NCI-H526 (cell line): ENCODE data around the gene FOSB.
A peak's percentile ranks its signal among the peaks of the same experiment; 100 is the strongest.

Experiments used
- DNase-seq, 2 experiments: peaks; one replicate each; lab custom pipeline; 2025; lab: John Stamatoyannopoulos, UW

The FOSB gene

DNA sequence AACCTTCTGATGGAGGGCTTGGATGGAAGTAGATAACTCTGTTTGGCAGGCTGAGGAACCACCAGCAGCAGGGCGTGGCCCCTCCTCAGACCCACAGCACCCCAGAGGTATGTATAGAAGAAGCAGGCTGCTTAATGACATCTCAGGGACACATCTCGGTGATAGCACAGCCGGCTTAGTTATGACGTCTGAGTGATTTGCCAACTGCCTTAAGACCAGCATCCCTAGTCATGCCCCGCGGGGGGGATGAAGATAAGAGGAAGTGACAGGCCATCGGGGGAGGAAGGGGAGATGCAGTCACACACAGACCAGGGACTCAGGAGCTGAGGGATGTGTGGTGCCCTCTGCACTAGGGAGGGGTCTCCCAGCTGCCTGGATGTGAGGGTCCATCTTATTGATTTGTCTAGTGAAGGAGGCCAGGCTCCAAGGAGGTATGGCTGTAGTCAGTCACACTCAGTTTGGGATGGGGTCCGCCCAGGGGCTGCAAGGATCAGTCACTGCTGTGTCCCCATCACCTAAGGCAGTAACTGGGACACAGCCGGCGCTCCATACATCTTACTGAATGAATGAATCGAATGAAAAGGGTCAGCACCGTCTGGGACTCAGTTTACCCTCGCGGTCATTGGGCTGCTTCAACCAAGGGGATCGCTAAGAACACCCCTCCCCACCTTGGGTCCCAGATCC lies 24.9 kb upstream of the FOSB start:
- DNase-seq, result peak; percentile 11 to 23

DNA sequence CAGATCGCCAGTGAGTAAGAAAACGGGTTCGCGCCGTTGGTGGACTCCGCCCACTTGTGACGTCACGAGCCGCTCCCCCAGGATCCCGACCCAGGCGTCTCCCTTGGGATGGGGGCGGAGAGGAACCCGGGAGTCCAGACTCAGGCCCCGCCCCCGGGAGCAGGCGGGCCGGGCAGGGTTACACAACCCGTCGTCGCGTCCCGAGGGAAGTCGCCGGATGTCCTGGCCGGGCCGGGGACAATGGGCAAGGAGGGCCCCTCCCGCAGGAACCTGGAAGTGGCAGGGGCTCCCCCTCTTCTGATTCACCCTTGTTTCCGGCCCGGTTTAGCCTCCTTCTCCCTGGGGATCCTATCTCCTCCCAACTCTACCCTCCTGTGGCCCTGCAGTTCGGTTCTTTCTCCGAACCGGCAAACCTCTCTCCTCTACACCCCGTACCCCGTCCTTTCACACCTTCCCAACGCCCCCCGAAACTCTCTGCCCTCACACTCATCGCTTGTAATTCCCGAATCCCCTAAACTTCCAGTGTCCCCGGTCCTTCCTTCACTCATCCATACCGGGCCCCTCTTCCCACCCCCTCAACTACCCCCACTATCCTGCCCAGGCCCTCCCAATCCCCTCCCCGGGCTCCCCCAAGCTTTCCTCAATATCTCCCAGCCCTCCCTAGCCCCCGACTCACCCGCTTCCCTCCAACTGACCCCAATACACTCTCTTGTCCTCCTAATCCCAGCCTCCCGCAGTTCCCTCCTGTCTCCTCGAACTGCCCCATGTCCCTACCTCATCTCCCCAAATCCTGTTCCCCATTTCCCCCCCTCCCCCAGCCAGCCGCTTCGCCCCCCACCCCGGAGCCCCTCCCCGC lies 24.1 kb upstream of the FOSB start:
- DNase-seq, result peak; percentile 55 to 91

DNA sequence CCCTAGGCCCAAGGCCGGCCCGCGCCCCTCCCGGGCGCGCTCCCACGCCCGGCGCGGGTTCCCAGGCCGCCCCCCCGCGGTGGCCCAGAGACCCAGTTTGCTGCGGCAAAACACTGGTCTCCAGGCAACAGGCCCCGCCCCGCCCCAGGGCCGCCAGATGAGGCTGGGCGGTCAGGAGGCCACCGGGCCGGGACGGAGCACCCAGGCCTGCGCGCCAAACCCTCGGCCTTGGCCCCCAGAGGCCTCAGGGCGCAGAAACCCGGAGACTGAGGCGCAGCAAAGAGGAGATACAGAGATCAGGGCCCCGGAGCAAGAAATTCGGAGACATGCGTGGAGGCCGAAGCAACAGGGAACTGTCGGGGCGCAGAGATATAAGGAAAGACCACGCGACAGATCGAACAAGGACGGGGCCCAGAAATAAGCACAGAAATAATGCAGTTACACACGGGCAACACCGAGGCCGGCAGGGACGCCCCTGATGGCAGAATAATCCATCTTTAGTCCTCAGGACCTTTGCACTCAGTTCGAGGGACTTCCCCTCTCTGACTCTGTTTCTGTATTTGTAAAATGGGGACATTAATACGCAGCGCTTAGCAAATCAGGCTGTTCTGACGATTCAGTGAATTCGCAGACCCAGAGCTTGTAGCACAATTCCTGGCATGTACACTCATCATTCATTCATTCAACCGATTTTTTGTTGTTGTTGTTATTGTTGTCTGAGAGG lies 23.3 kb upstream of the FOSB start:
- DNase-seq, result peak; percentile 40 to 88

DNA sequence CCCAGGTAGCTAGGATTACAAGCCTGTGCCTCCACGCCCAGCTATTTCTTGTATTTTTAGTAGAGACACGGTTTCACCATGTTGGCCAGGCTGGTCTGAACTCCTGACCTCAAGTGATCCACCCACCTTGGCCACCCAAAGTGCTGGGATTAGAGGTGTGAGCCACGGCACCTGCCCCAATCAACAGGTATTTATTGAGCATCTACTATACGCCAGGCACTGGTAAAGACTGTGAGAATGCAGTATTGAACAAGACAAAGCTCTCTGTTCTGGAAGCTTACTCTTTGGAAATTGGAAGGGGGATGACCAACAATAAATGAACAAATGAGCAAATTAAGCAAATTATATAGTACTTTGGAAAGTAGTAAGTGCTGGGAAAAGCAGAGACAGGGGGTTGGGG lies 22.7 kb upstream of the FOSB start:
- DNase-seq, result no peak

DNA sequence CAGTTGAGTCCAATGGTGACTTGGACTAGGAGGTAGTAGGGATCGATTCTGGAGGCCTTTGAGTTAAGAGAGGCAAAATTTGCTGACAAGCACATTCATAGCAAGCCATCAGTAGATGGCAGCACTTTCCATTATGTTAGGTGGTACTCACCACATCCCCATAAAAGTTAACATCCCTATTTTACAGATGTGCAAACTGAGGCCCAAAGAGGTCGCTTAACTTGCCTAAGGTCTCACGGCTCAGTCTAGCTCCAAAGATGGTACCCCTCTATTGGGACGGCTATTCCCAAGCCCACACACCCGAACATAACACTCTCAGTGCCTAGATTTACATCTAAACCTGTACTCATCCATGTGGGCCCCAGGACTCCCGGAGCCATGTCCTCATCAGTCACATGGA lies 21.5 kb upstream of the FOSB start:
- DNase-seq, result peak in 1 of 2 experiments; percentile 33

DNA sequence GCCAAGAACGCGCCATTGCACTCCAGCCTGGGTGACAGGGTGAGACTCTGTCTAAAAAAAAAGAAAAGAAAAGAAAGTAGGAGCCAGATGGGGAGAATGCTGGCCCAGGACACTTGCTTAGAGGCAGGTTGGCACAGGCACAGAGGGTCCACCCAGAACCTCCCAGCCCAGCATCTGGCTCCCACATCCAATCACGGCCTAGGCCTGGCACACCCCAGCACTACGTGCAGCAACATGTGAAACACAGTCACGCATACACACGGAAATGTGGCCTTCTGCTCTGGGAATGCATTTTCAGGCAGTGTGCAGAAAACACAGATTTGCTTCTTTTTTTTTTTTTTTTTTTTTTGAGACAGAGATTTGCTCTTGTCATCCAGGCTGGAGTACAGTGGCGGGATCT lies 20.9 kb upstream of the FOSB start:
- no peak for DNase-seq

DNA sequence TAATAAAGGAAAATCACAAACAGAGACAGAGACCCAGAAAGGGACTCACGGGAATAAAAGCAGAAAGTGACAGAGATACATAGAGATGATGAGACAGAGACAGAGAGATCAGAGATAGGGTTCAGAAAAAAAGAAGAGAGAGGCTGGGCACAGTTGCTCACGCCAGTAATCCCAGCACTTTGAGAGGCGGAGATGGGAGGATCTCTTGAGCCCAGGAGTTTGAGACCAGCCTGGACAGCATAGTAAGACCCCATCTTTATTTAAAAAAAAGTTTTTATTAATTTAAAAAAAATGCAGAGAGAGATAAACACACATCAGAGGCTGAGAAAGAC lies 19.4 kb upstream of the FOSB start:
- no peak for DNase-seq

DNA sequence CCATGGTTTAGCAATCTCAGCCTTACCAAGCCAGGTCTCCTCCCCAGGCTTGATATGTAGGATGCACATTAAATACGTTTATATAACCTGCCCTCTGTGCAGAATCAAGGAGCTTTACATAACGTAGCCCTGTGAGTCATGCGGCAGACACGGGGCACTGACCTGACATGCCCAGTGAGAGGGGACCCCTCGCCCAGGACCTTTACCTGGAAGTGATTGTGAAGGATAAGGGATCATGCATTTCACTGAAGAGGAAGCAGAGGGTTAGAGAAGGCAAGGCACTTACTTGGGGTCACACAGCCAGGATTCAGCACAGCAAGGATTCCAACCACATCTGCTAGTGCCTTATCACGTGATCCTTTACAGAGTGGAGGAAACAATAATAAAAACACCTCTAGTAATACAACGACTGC lies 18.9 kb upstream of the FOSB start:
- no peak for DNase-seq

DNA sequence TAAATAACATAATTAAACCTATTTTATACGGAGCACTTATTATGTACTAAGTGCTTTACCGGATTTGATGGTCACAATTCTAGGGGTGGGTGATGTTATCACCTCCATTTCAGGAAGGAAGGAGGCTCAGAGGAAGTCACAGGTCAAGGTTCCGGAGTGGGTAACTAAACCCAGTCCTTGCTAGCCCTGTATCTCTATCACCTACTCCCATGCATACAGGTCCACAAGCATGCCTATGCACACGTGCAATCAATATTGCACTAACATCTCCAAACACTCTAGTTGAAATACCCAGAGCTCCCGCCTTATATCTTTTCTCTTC lies 17.8 kb upstream of the FOSB start:
- DNase-seq, result no peak

DNA sequence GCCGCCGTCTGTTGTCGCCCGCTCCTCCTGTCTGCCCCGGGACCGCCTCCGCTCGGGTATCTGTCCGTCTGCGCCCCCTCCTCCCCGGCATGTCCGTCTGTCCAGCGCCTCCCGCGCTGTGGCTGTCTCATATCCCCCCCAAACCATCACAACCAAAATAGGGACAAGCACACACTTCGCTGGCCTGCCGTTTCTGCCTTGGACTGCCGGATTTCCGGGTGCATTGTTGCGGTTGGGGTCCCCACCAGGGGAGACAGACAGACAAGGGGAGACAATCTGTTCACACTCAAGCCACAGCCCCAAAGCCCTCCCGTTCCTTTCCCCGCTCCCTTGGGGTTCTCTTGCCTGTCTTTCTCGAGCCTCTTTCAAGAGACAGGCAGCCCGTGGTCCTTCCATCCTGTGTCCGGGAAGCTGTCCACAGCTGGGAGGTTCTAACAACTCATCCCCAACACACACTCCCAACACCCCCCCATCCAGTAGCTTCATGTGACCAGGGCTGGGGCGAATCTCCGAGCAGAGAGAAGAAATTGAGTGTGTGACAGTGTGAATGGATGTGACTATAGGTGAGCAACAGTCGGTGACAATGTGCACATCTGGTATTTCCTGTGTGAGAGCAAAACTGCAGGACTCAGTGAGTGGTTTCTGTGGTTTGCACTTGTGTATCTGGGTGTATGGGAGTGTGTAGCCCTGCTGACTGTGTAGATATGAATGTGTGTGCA lies 16.5 kb upstream of the FOSB start:
- DNase-seq, result no peak

DNA sequence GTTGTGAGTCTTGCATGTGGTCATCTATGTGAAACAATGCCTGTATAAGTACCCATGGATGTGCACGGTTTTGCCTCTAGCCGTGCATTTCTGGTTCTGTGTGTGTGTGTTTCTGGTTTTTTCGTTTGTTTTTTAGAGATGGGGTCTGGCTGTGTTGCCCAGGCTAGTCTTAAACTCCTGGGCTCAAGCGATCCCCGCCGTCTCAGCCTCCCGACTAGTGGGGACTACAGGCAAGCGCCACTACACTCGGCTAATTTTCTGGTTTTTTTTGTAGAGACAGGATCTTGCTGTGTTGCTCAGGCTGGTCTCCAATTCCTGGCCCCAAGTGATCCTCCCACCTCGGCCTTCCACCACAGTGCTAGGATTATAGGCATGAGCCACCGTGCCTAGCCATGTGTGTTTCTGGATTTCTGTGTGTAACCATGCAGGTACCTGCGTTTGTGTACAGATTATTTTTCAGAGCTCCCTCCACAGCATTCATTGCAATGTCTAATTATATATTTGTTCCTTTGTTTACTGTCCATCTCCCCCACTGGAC lies 15.9 kb upstream of the FOSB start:
- DNase-seq, result no peak

DNA sequence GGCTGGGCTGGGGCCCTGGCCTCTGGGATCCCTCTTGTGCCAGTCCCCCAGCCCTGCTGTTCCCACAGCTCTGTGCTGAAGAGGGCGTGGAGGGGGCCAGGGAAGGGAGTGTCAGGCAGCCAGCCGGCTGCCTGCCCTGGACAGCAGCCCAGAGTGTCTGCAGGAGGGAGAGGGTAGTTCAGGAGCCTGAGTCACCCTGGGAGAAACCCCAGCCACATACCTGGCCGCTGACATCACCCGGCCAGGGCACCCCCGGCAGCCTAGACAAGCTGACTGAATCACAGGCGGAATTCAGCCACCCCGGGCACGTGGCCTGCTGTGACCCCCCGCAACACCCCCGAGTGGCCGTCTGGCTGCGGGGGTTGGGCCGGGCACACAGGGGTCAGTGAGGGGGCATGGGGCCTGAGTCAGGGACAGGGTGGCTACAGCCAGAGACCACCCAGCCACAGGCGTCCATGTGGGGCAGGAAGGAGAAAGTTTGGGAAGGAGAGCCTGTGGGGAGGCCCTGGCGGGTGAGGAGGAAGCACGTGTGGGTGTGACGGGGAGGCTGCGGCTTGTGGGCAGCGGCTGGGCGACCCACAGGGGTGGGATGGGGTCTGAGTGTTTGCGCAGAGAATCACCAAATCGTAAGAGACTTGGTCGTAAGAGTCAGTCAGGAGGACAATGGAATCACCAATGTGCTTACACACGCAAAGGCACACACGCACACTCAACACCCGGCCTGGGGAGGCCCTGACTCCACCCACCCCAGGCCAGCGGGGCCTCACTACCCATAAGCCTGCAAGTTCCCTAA lies 11.9 kb upstream of the FOSB start:
- DNase-seq, result no peak

DNA sequence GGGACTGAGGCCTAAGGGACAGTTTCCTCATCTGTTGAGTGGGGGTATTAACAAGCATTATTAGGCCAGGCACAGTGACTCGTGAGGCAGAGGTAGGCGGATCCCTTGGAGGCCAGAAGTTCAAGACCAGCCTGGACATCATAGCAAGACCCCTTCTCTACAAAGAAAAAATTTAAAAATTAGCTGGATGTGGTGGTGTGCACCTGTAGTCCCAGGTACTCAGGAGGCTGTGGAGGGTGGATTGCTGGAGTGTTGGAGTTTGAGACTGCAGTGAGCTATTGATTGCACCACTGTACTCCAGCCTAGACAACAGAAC lies 11.3 kb upstream of the FOSB start:
- no peak for DNase-seq

DNA sequence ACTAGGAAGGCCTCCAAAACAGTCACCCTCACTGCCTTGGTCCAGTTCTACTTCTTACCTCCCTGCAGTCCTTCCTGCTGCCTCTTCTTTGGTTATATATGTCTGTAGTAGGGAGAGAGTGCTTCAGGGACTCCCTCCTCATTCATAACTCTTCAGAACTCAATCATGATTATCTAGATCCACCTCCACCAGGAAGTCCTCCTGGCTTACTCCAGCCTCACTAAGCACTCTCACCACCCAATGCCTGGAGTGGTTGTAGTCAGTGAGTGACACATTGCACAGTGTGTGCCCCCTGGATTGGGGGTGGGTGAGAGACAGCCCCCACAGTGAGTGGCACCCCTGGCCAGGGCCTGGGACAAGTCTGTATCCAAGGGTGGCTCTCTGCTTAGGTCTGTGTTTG lies 10.0 kb upstream of the FOSB start:
- no peak for DNase-seq

DNA sequence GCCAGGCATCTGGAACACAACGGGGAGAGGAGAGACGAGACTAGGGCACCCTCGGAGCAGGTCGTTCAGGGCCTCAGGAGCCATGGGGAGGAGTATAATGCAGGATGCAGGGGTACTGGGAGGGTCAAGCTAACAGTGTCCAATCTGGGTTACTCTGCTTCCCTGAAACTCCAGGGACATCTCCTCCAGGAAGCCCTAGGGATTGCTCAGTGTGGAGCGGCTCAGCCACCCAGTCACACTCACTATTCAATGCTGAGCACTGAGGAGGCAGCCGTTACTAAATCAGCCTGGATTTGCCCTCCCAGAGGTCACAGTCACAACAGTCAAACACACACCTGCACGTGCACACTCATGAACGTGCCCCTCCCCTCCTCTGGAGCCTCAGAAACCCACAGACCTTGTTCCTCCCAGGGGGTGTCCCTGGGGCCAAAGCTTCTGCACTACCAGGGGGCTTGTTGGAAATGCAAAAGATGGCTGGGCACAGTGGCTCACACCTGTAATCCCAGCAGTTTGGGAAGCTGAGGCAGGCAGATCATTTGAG lies 6.9 kb upstream of the FOSB start:
- no peak for DNase-seq

DNA sequence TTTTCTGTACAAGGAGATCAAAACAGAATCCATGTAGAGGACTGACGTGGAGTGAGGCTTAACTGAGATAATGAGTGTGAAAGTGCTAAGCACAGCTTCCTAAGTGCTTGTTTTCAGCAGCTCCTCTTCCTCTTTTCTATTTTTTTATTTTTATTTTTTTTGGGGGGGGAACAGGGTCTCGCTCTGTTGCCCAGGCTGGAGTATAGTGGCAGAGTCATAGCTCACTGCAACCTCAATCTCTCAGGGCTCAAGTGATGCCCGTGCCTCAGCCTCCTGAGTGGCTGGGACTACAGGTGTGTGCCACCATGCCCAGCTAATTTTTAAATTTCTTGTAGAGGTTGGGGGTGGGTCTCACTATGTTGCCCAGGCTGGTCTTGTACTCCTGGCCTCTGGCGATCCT lies 5.6 kb upstream of the FOSB start:
- DNase-seq, result no peak

DNA sequence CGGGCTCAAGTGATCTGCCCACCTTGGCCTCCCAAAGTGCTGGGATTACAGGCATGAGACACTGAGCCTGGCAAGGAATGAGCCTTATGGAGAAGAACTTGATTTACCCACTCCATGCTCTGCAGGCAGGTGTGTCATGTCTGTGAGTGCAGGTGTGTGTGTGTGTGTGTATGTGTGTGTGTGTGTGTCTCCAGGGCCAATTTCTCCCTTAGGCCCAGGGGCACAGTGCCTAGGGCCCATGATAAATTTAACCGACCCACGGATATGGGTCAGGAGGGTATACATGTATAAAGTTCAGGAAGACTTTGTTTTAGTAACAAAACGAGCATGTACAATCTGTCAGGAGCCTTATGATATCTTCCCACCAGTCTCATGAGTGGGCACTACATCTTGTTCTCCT lies 4.6 kb upstream of the FOSB start:
- DNase-seq, result no peak

DNA sequence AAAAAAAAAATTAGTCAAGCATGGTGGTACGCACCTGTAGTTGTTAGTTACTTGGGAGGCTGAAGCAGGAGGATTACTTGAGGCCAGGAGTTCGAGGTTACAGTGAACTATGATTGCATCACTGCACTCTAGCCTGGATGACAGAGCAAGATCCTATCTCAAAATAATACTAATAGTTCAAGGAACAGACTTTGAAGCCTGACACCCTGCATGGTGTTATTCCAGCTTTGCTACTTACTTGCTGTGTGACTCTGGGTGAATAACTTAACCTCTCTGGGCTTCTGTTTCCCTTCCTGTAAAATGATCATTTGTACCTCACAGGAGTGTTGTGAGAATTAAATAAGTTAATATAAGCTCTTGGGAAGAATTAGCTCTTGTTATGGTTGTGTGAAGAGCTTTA lies 3.5 kb upstream of the FOSB start:
- DNase-seq, result no peak

DNA sequence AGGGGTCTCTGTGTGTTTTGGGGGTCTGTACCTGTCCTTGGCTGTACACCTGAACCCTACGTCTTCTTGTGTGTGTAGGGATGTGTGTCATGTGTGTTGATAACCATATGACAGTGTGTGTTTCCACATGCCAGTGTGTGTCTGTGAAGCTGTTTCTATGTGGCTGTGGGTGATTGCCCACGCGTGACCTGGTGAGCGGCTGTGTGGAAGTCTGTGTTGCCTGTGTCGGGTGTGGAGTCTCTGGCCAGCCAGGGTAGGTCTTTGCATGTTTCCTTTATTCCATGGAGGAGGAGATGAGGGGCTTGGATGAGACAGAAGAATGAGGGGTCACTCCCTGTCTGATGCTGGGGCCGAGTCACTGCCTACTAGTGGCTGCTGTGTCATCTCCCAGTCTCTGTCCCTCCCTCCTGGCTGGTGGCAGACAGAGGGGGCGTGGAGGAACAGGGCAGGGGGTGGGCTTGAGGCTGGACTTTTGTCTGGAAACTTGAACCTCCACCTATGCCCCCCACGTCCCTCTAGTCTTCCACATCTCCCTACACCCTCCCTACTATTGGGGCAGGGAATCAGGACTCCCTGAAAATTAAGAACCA lies 2.8 kb upstream of the FOSB start:
- DNase-seq, result no peak

DNA sequence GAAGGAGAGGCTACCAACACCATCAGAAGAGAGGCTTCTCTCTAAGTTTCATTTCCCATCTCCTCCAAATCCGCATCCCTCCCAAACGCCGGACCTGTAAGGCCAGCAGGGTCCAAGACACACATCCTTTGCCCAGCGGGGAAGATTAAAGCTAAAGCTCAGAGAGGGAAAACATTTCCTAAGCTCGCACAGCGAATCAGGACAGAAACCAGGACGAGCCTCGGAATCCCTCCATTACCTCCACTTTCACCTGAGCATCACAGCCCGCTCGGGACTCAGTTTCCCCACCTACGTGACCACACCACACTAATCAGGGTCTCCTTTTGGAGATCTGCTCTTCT lies 711 bp upstream of the FOSB start:
- DNase-seq, result no peak

DNA sequence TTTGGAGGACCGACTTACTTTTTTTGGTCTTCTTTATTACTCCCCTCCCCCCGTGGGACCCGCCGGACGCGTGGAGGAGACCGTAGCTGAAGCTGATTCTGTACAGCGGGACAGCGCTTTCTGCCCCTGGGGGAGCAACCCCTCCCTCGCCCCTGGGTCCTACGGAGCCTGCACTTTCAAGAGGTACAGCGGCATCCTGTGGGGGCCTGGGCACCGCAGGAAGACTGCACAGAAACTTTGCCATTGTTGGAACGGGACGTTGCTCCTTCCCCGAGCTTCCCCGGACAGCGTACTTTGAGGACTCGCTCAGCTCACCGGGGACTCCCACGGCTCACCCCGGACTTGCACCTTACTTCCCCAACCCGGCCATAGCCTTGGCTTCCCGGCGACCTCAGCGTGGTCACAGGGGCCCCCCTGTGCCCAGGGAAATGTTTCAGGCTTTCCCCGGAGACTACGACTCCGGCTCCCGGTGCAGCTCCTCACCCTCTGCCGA lies 409 bp downstream of the FOSB start:
- no peak for DNase-seq
